Colonic mucosa (tissue), 4 donors: ENCODE results near the gene MFSD2A. TPM values are rescaled to one million over a fixed set of nuclear protein-coding genes. Genes with fewer than 3 reads are reported as not detected.

Experiments used
- DNase-seq: peaks from one replicate; pipeline ENCODE4 v3.0.0-alpha.2; 2020
- H3K27ac ChIP-seq: fragments of 200-600 bp; one replicate; pipeline ENCODE4 v1.8.0; 2021
- H3K27me3 ChIP-seq: fragments of 200-600 bp; one replicate; pipeline ENCODE4 v1.8.0; 2021
- H3K36me3 ChIP-seq: fragments of 200-600 bp; one replicate; pipeline ENCODE4 v1.8.0; 2021
- H3K4me1 ChIP-seq: fragments of 200-600 bp; one replicate; pipeline ENCODE4 v1.8.0; 2021; ENCODE audit warnings: mild to moderate bottlenecking
- H3K4me3 ChIP-seq: fragments of 200-600 bp; one replicate; pipeline ENCODE4 v1.8.0; 2021
- H3K9ac ChIP-seq, 2 donors: one replicate each; pipeline ENCODE4 v1.7.0; 2013; ENCODE audit warnings: control low read depth in 2 of 2, low read depth in 2 of 2, low read length in 2 of 2
- H3K9me3 ChIP-seq: fragments of 200-600 bp; one replicate; pipeline ENCODE4 v1.8.0; 2021
- CTCF ChIP-seq: fragments of 200-600 bp; IDR thresholded peaks from one replicate; pipeline ENCODE4 v1.8.0; 2022; ENCODE audit warnings: antibody characterized with exemption, mild to moderate bottlenecking
- intact Hi-C: fragments of 100-400 bp; cut with DNase I; formaldehyde crosslinking; loops from one replicate; pipeline ENCODE4 v1.14.1; 2022
- total RNA-seq, 2 donors: library from RNA; stranded (reverse); fragmentation: NEBNext Ultra II Directional in 1 of 2; extraction: Animal tissue kit (Norgen Biotek cat#: 25700) in 1 of 2; gene quantifications; one replicate each; pipeline ENCODE4 v1.2.1, GENCODE V29; 2021
- donor health status: healthy.
- donor health status: DM: no; HTN: no; CAD: no.
- donor health status: DM: no; HTN: no; CAD: no.

MFSD2A gene
- total RNA-seq, 2 donors from 2014 or later = 15.6 to 27.2 TPM

- Histone ChIP-seq H3K27me3 (no peaks in the 10 kb centered on the region), H3K9me3 (no peaks in the 10 kb centered on the region), H3K4me3 (no peak overlapping the region), H3K36me3 (no peaks in the 10 kb centered on the region), H3K27ac (no peak overlapping the region), H3K9ac (no peak overlapping the region), H3K4me1 (no peaks in the 10 kb centered on the region)
- no peak for TF ChIP-seq CTCF
- no peak for DNase-seq
- intact Hi-C loops = no loop called here
These were observed 10.4 kb upstream of the MFSD2A start for GRCh38 chr1:39944410-39945112.

- no peak for TF ChIP-seq CTCF
- H3K4me3 ChIP-seq = no peak overlapping the region
- H3K9me3 ChIP-seq = no peaks in the 10 kb centered on the region
- no peak for DNase-seq
- H3K27ac ChIP-seq = no peak overlapping the region
- H3K36me3 ChIP-seq = no peaks in the 10 kb centered on the region
- H3K27me3 ChIP-seq = no peaks in the 10 kb centered on the region
- intact Hi-C loops = no loop called here
- H3K9ac ChIP-seq = no peak overlapping the region
- H3K4me1 ChIP-seq = no peaks in the 10 kb centered on the region
These were observed 8.7 kb upstream of the MFSD2A start for GRCh38 chr1:39946216-39946615.

- Histone ChIP-seq H3K4me1 (no peaks in the 10 kb centered on the region), H3K9ac (peak overlapping the region in 1 of 2 donors; percentile 12), H3K4me3 (no peak overlapping the region), H3K9me3 (no peaks in the 10 kb centered on the region), H3K27me3 (no peaks in the 10 kb centered on the region), H3K36me3 (no peaks in the 10 kb centered on the region), H3K27ac (no peak overlapping the region)
- no peak for TF ChIP-seq CTCF
- intact Hi-C loops = no loop called here
- no peak for DNase-seq
These were observed 7.7 kb upstream of the MFSD2A start for GRCh38 chr1:39947260-39947659.

GRCh38 chr1:39949891-39950290, 5.1 kb upstream of the MFSD2A start:
- no peaks in the 10 kb centered on the region for H3K27me3 ChIP-seq
- peaks cover 2% of the 10 kb centered on the region for H3K4me1 ChIP-seq
- intact Hi-C loops = no loop called here
- no peak overlapping the region for H3K27ac ChIP-seq
- H3K9me3 ChIP-seq = no peaks in the 10 kb centered on the region
- no peak overlapping the region for H3K9ac ChIP-seq
- no peak overlapping the region for H3K4me3 ChIP-seq
- no peak for DNase-seq
- no peak for TF ChIP-seq CTCF
- no peaks in the 10 kb centered on the region for H3K36me3 ChIP-seq

- H3K4me1 ChIP-seq = peaks cover 2% of the 10 kb centered on the region
- H3K9ac ChIP-seq = no peak overlapping the region
- no peak overlapping the region for H3K4me3 ChIP-seq
- no peaks in the 10 kb centered on the region for H3K27me3 ChIP-seq
- intact Hi-C loops = no loop called here
- H3K9me3 ChIP-seq = no peaks in the 10 kb centered on the region
- DNase-seq = no peak
- TF ChIP-seq CTCF = no peak
- no peak overlapping the region for H3K27ac ChIP-seq
- no peaks in the 10 kb centered on the region for H3K36me3 ChIP-seq
These were observed 3.0 kb upstream of the MFSD2A start for GRCh38 chr1:39951926-39952325.
